ENCODE data around the gene KAZN.

Gene KAZN

DNA sequence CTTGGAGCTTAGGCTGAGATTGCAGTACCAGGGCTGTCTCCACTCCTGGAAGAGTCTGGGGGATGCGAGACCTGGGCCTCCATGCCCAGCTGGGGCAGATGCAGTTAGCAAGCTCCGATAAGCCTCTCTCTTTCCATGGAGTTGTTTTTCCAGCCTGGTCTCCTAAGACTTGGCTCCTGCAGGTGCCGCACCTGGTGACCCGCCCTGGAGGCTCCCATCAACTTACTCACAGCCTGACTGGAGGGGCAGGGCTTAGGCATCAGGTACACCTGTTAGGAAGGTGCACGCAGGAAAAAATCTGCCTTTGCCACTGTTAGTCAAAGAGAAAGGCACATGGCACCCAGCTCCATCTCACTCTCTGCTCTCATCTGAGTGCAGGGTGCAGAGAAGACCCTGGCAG, 356.9 kb downstream of the KAZN start:
- TF ChIP-seq CTCF (IDR thresholded peaks at IDR 0.05; ENCODE audit: insufficient read depth, missing control alignments): no peak
- DNase-seq (ENCODE audit: insufficient read length, low spot score) (no peak), FAIRE-seq (no peak)

DNA sequence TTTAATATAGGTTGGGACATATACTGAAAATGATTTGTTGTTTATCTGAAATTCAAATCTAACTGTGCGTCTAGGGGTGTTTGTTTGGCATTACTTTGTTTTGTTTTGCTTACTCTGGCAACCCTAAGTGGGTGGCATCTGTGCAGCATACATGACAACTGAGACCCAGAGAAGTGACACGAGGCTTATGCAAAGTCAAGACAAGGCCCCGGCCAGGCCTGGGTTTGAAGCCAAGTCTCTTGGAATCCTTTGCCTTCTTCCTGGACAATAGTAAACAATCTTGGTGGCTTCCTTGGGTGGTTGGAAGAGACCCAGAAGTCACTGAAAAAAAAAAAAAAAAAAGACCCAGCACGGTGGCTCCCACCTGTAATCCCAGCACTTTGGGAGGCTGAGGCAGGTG, 357.5 kb downstream of the KAZN start:
- no peak for TF ChIP-seq CTCF (IDR thresholded peaks at IDR 0.05; ENCODE audit: insufficient read depth, missing control alignments)
- no peak for DNase-seq (ENCODE audit: insufficient read length, low spot score)
- no peak for FAIRE-seq

- no peak for TF ChIP-seq CTCF (IDR thresholded peaks at IDR 0.05; ENCODE audit: insufficient read depth, missing control alignments)
- FAIRE-seq: no peak
- no peak for DNase-seq (ENCODE audit: insufficient read length, low spot score)
These were observed 358.2 kb downstream of the KAZN start for GRCh38 chr1:14956579-14957195.

- TF ChIP-seq CTCF (IDR thresholded peaks at IDR 0.05; ENCODE audit: insufficient read depth, missing control alignments): no peak
- no peak for FAIRE-seq
- no peak for DNase-seq (ENCODE audit: insufficient read length, low spot score)
These were observed 359.1 kb downstream of the KAZN start for GRCh38 chr1:14957375-14958098.

- FAIRE-seq (no peak), DNase-seq (ENCODE audit: insufficient read length, low spot score) (no peak)
- TF ChIP-seq CTCF (IDR thresholded peaks at IDR 0.05; ENCODE audit: insufficient read depth, missing control alignments): no peak
These were observed 360.0 kb downstream of the KAZN start for GRCh38 chr1:14958249-14959058.

DNA sequence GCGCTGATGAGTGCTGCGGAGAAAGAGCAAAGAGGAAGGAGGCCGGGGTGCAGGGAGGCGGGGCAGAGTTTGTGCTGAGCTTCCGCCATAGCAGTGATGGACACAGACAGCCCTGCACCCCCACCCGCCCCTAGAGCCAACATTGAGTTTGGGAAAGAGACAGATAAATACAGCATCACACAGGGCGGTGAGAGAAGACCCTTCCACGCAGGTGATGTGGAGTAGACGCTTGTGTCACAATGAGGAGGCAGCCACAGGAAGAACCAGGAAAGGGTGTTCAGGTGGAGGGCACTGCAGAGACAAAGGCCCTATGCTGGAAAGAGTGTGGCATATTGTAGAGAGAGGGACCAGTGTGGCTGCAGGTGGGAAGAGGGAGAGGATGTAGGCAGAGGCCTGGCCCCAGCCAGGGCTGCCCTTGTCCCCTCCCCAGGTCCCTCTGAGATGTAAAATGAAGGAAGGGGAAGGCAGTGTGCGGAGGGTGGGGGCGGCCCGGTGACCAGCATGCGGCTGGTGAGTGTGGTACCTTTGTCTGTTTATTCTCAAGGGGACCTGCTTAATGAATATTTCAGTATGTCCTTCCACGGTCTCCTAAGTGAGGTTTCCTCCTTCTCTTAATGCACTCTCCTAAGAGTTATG, 360.7 kb downstream of the KAZN start:
- TF ChIP-seq CTCF (IDR thresholded peaks at IDR 0.05; ENCODE audit: insufficient read depth, missing control alignments): no peak
- no peak for DNase-seq (ENCODE audit: insufficient read length, low spot score)
- no peak for FAIRE-seq
